ENCODE data around the gene CLEC3B. TPM values are rescaled to one million over a fixed set of nuclear protein-coding genes. Genes with fewer than 3 reads are reported as not detected.

CLEC3B gene
- total RNA-seq, 4 donors from 2014 or later: 265 to 1,223 (median 383) TPM

GRCh38 chr3:44995142-44995770 is 30.8 kb upstream of the CLEC3B start:
- TF ChIP-seq CTCF (IDR thresholded peaks at IDR 0.05; ENCODE audit: low read depth): no peak

GRCh38 chr3:44996556-44996969 is 29.5 kb upstream of the CLEC3B start:
- TF ChIP-seq CTCF (IDR thresholded peaks at IDR 0.05; ENCODE audit: low read depth): no peak

GRCh38 chr3:44999782-45000181 is 26.3 kb upstream of the CLEC3B start:
- TF ChIP-seq CTCF (IDR thresholded peaks at IDR 0.05; ENCODE audit: low read depth): no peak

GRCh38 chr3:45000823-45001222 is 25.3 kb upstream of the CLEC3B start:
- TF ChIP-seq CTCF (IDR thresholded peaks at IDR 0.05; ENCODE audit: low read depth): no peak

GRCh38 chr3:45001738-45002137 is 24.4 kb upstream of the CLEC3B start:
- TF ChIP-seq CTCF (IDR thresholded peaks at IDR 0.05; ENCODE audit: low read depth): no peak

- no peak for TF ChIP-seq CTCF (IDR thresholded peaks at IDR 0.05; ENCODE audit: low read depth)
Measured at GRCh38 chr3:45002139-45002660, 23.9 kb upstream of the CLEC3B start.

GRCh38 chr3:45002720-45003119 is 23.4 kb upstream of the CLEC3B start:
- TF ChIP-seq CTCF (IDR thresholded peaks at IDR 0.05; ENCODE audit: low read depth): no peak
